Testis (tissue), 3 donors: ENCODE measurements around the gene CHCHD6. TPM values are rescaled to one million over a fixed set of nuclear protein-coding genes. Genes with fewer than 3 reads are reported as not detected.

ENCODE experiments used
- DNase-seq: peaks from one replicate; pipeline ENCODE4 v3.0.0-alpha.2; 2019
- H3K27ac ChIP-seq, 2 donors: fragments of 200-600 bp; sonication (generic); one replicate each; pipeline ENCODE4 v1.5.1; 2019
- H3K27me3 ChIP-seq: fragments of 200-600 bp; sonication (generic); one replicate; pipeline ENCODE4 v1.5.1; 2019
- H3K36me3 ChIP-seq: fragments of 200-600 bp; sonication (generic); one replicate; pipeline ENCODE4 v1.5.1; 2017; ENCODE audit warnings: low read depth; ENCODE audit errors: missing control alignments
- H3K4me1 ChIP-seq: fragments of 200-600 bp; sonication (generic); one replicate; pipeline ENCODE4 v1.5.1; 2019
- H3K4me3 ChIP-seq, 2 donors: fragments of 200-600 bp; sonication (generic); one replicate each; pipeline ENCODE4 v1.5.1; 2017 to 2019
- H3K9me3 ChIP-seq: fragments of 200-600 bp; sonication (generic); one replicate; pipeline ENCODE4 v1.5.1; 2017
- POLR2A ChIP-seq: fragments of 450-650 bp; IDR thresholded peaks from one replicate; pipeline ENCODE4 v1.6.1; 2017; ENCODE audit warnings: antibody characterized with exemption, mild to moderate bottlenecking, moderate library complexity
- WGBS, 2 donors: methylation state at CpG; one replicate each; pipeline ENCODE4 v1.1.5; 2018; 5-methylcytosine and 5-hydroxymethylcytosine counted together
- intact Hi-C: fragments of 100-400 bp; cut with DNase I; formaldehyde crosslinking; loops from one replicate; pipeline ENCODE4 v1.15.1; 2023; ENCODE audit warnings: low total_unique reads
- polyA plus RNA-seq: library from polyadenylated mRNA; stranded (reverse); fragments of 350-450 nt; fragmentation: Illumina TruSeq; extraction: RNeasy Lipid Tissue Mini Kit (QIAGEN cat#74804); gene quantifications from one replicate; pipeline ENCODE4 v1.2.3, GENCODE V29; 2014; ENCODE audit warnings: low read depth, low replicate concordance; ENCODE audit not compliant: insufficient read depth
- total RNA-seq, 2 donors: library from RNA; depleted of rRNA; stranded (reverse); fragments of >200 nt; gene quantifications; one replicate each; pipeline ENCODE4 v1.2.3, GENCODE V29; 2016
- TF ChIP-seq, protein P1 (sequence below), 3 experiments: fragments of 450-650 bp in 2 of 3; fragments of 200-600 bp in 1 of 3; sonication (generic) in 1 of 3; IDR thresholded peaks; one replicate each; pipeline ENCODE4 v1.5.1; 2016 to 2019; ENCODE audit warnings: antibody characterized with exemption in 3 of 3, mild to moderate bottlenecking in 2 of 3, moderate library complexity in 1 of 3

CHCHD6 gene
- total and polyA plus RNA-seq, 3 donors from 2014 or later: 47.6 to 84.6 (median 49.9) TPM

- DNase-seq: no peak
- H3K27ac ChIP-seq: no peak overlapping the region
- 76 to 80% methylated on average over 3 of the region's 3 CpGs for WGBS, 2 donors
- no peaks in the 10 kb centered on the region for H3K27me3 ChIP-seq
- H3K36me3 ChIP-seq: no peaks in the 10 kb centered on the region
- no peaks in the 10 kb centered on the region for H3K9me3 ChIP-seq
- intact Hi-C loops: no loop called here
- TF ChIP-seq, protein P1, sequence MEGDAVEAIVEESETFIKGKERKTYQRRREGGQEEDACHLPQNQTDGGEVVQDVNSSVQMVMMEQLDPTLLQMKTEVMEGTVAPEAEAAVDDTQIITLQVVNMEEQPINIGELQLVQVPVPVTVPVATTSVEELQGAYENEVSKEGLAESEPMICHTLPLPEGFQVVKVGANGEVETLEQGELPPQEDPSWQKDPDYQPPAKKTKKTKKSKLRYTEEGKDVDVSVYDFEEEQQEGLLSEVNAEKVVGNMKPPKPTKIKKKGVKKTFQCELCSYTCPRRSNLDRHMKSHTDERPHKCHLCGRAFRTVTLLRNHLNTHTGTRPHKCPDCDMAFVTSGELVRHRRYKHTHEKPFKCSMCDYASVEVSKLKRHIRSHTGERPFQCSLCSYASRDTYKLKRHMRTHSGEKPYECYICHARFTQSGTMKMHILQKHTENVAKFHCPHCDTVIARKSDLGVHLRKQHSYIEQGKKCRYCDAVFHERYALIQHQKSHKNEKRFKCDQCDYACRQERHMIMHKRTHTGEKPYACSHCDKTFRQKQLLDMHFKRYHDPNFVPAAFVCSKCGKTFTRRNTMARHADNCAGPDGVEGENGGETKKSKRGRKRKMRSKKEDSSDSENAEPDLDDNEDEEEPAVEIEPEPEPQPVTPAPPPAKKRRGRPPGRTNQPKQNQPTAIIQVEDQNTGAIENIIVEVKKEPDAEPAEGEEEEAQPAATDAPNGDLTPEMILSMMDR (IDR thresholded peaks at IDR 0.05): no peak
- TF ChIP-seq POLR2A: no peak
- H3K4me1 ChIP-seq: peaks cover 9% of the 10 kb centered on the region
- no peak overlapping the region for H3K4me3 ChIP-seq
These were observed 2.6 kb downstream of the CHCHD6 start for GRCh38 chr3:126706631-126707030.

DNA sequence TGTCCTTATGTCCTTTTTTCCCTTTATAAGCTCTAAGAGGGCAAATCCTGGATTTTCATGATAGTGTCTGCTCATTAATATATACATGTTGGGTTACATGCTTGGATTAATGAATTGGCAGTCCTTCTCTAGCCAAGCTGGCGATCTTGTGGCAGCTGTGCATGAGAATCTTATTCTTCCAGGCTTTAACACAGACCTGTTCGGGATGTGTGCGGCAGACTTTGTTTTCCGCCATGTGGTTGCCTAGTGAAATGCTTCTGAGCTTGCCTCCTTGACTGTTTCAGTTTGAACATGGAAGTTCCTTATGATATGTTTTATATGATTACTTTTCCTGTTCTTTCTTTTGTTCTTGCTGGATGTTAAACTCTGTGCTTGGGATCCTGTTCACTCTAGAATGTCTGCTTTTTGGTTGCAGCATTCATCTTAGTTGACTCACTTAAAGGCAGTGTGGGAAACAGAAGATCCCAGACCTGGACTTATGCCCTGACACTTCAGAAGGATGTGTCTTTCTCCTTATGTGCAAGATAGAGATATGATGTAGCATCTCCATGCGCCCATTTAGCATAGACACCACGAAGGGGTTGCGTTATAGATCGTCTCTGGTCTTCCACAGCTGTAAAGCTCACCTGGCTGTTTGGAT, 7.2 kb downstream of the CHCHD6 start:
- Histone ChIP-seq H3K27me3 (no peaks in the 10 kb centered on the region), H3K36me3 (no peaks in the 10 kb centered on the region), H3K4me3 (no peak overlapping the region), H3K4me1 (no peaks in the 10 kb centered on the region), H3K9me3 (no peaks in the 10 kb centered on the region), H3K27ac (no peak overlapping the region)
- 94 to 96% methylated on average over 7 to 8 of the region's 8 CpGs for WGBS, 2 donors
- intact Hi-C loops: no loop called here
- no peak for TF ChIP-seq POLR2A
- TF ChIP-seq, protein P1 (IDR thresholded peaks at IDR 0.05): no peak
- no peak for DNase-seq

DNA sequence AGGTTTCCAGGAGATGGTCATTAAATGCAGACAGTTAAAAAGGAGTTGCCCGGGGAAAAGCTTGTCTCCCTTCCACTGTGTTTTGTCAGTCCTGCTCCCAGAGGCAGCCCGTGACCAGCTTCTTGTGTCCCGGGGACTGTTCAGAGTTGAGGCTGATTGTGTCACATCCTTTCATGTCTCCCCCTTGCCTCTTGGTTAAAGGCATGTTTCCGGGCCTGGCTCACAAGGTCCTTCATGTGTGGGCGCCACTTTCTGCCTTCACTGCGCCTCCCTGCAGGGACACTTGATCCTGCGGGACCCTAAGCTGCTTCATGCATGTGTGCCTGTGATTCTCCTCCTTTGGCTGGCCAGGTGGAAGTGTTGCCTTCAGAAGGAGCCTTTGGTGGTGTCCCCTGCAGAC, 9.2 kb downstream of the CHCHD6 start:
- WGBS, 2 donors: 94 to 96% methylated on average over 7 of the region's 7 CpGs
- H3K9me3 ChIP-seq: no peaks in the 10 kb centered on the region
- no peaks in the 10 kb centered on the region for H3K4me1 ChIP-seq
- intact Hi-C loops: no loop called here
- H3K27me3 ChIP-seq: no peaks in the 10 kb centered on the region
- TF ChIP-seq, protein P1 (IDR thresholded peaks at IDR 0.05): no peak
- no peak for TF ChIP-seq POLR2A
- no peak for DNase-seq
- no peak overlapping the region for H3K27ac ChIP-seq
- no peak overlapping the region for H3K4me3 ChIP-seq
- H3K36me3 ChIP-seq: no peaks in the 10 kb centered on the region

GRCh38 chr3:126714276-126714900, 10.3 kb downstream of the CHCHD6 start:
- WGBS, 2 donors: 95 to 97% methylated on average over 10 to 14 of the region's 14 CpGs
- no peak overlapping the region for H3K4me3 ChIP-seq
- no peaks in the 10 kb centered on the region for H3K9me3 ChIP-seq
- intact Hi-C loops: no loop called here
- H3K36me3 ChIP-seq: no peaks in the 10 kb centered on the region
- no peak for TF ChIP-seq POLR2A
- TF ChIP-seq, protein P1 (IDR thresholded peaks at IDR 0.05): no peak
- no peaks in the 10 kb centered on the region for H3K27me3 ChIP-seq
- no peak for DNase-seq
- no peaks in the 10 kb centered on the region for H3K4me1 ChIP-seq
- H3K27ac ChIP-seq: no peak overlapping the region

- no peak for TF ChIP-seq POLR2A
- TF ChIP-seq, protein P1 (IDR thresholded peaks at IDR 0.05): no peak
These were observed 10.9 kb downstream of the CHCHD6 start for GRCh38 chr3:126714921-126715320.

More at GRCh38 chr3:126714921-126715320, 10.9 kb downstream of the CHCHD6 start:
- Histone ChIP-seq H3K4me1 (no peaks in the 10 kb centered on the region), H3K9me3 (no peaks in the 10 kb centered on the region), H3K4me3 (no peak overlapping the region), H3K27me3 (no peaks in the 10 kb centered on the region), H3K36me3 (no peaks in the 10 kb centered on the region), H3K27ac (no peak overlapping the region)
- intact Hi-C loops: no loop called here
- DNase-seq: no peak
- 78 to 80% methylated on average over 6 of the region's 6 CpGs for WGBS, 2 donors
